Measurements from ENCODE around the gene MCF2L.

DNA sequence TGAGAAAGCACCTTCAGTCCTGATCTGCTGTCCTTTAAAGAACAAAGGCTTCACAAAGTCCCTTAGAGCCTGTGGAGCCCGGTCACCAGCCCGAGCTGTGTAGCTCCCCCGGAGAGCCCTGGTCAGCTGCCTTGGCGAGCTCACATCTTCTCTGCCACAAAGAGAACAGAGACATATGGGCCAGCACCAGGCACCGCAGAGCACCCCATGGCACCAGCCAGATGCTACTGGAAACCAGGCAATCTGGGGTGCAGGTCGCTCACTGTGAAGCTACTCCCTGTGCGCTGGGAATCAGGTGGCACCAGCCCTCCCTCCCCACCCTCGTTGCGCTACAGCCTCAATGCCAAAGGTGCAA is 92.2 kb downstream of the MCF2L start:
- TF ChIP-seq, protein P1, sequence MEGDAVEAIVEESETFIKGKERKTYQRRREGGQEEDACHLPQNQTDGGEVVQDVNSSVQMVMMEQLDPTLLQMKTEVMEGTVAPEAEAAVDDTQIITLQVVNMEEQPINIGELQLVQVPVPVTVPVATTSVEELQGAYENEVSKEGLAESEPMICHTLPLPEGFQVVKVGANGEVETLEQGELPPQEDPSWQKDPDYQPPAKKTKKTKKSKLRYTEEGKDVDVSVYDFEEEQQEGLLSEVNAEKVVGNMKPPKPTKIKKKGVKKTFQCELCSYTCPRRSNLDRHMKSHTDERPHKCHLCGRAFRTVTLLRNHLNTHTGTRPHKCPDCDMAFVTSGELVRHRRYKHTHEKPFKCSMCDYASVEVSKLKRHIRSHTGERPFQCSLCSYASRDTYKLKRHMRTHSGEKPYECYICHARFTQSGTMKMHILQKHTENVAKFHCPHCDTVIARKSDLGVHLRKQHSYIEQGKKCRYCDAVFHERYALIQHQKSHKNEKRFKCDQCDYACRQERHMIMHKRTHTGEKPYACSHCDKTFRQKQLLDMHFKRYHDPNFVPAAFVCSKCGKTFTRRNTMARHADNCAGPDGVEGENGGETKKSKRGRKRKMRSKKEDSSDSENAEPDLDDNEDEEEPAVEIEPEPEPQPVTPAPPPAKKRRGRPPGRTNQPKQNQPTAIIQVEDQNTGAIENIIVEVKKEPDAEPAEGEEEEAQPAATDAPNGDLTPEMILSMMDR (IDR thresholded peaks at IDR 0.05) = no peak
- no peak for TF ChIP-seq POLR2A (IDR thresholded peaks at IDR 0.05)

Data from body of pancreas (tissue), 4 donors.